Measurements from ENCODE around the gene IRF2BP2. TPM values are rescaled to one million over a fixed set of nuclear protein-coding genes. Genes with fewer than 3 reads are reported as not detected.
"Not testable (repeated sequence)": the region's sequence is repeated elsewhere in the genome, so short reads cannot be mapped to it uniquely, and the experiment has no call there.

IRF2BP2 gene
- total RNA-seq, 2 donors from 2014 or later, result 176 TPM

DNA sequence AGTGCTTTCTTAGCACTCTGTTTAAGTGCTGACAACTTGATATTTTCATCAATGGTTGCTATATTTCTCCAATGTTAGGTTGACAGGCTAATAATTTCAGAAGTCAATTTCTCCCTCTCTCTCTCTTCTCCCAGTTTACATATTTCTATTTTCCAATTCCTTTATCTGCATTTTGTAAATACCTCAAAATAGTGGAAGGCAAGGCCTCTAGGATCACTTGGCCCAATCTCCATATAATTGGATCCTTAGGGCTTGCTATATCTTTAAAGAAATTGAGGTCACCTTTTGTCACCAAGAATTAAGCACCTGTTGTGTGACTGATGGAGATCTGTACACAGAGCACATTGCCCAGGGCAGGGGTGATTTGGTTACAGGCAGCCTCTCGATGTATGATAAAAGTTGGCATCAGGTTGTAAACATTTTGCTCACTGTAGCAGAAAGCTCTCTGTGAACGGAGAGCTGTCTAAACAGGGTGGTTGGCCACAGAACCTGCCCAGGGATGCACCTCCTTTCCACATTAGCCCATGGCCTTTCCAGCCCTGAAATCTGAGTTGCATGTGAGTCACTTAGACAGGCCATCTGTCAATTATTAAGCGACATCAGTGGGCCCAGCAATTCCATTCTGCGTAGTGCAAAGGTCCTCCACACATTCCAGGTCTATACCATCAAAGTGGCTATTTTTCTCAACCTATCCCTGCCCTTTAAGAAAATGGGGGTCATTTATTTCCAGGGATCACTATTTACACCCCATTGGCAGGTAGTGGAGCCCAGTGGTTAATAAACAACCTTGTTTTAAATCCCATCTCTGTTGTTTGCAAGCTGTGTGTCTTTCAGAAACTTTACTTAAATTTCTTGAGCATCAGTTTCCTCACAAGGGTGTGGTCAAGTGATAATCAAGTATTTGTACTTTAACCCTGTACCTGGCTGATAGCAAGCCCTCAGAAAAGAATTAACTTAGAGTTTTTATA lies 29.1 kb upstream of the IRF2BP2 start:
- intact Hi-C loops (cut with DNase I, micrococcal nuclease), result no loop called here
- peak in 1 of 2 donors; percentile 44 for DNase-seq
- ATAC-seq, result peak; percentile 72

DNA sequence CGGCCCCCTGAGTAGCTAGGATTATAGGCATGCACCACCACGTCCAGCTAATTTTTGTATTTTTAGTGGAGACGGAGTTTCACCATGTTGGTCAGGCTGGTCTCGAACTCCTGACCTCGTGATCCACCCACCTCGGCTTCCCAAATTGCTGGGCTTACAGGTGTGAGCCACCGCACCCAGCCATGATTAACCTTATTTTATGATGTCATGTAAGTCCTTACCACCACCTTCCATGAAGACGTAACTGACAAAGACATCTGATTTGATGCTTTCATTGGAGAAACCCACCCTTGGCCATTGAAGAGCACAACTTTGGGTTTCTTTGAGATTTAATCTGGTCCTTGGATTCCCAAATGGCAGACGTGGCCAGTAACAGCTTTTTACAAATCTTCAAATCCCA lies 24.9 kb upstream of the IRF2BP2 start:
- intact Hi-C loops (cut with DNase I, micrococcal nuclease); DNase-seq; ATAC-seq: not testable (repeated sequence)

DNA sequence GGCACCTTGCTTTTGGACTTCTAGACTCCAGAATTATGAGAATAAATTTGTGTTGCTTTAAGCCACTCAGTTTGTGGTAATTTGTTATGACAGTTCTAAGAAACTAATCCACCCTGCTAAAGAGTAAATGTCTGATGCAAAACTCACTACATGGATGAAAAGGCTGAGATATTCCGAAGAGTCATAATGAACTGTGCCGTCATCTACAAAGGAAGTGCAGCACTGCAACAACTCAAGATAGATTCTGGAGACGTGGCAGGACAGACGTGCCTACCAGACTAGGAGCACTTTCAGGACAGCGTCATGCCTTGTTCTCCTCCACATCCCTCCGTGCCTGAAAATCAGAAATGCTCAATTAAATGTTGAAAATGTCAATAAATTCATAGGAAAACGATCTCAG lies 24.4 kb upstream of the IRF2BP2 start:
- DNase-seq (no peak), ATAC-seq (no peak)
- intact Hi-C loops (cut with DNase I, micrococcal nuclease), result no loop called here

DNA sequence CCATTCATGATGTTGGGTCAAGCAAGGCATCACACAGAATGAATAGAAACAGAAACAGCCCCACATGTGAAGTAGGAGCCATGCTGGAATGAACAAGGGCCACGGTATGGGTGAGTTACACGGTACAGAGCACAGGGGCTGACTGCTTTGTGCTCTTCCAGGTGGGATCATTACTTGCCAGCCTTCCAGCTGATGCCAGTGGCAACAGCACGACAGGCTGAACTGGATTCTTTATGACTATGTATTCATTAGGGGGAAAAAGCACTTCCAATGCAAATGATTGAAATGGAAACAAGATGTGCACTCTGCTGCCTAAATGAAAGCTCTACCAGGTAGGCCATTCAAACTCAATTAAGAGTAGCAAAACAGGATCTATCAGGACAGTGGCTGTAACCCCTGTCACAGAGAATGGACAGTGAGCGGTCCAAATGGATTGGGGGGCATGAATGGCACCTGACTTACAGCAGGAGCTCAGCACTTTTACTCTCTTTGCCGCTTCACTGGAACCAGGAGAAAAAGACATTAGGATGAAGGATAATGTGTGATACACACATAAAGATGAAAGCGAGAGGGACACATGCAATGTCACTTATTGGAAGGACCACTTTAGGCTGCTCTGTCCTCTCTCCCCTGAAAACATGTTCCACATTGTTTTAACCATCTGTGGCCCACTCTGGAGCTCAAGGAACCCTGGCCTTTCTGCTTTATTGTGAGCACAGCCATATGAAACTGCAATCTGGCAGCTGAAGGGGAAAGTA lies 23.4 kb upstream of the IRF2BP2 start:
- no peak for ATAC-seq
- DNase-seq, result no peak
- intact Hi-C loops (cut with DNase I, micrococcal nuclease), result no loop called here

DNA sequence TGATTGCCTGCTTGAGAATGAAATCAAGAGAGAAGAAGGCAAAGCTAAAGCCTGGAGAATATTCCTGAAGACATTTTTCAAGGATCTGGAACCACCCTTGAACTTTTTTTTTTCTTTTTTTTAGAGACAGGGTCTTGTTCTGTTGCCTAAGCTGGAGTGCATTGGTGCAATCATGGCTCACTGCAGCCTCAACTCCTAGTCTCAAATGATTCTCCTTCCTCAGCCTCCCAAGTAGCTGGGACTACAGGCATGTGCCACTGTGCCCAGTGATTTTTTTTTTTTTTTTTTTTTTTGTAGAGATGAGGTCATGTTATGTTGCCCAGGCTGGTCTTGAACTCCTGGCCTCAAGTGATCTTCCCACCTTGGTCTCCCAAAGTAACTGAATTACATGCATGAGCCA lies 22.2 kb upstream of the IRF2BP2 start:
- intact Hi-C loops (cut with DNase I, micrococcal nuclease), result no loop called here
- no peak for DNase-seq
- no peak for ATAC-seq

DNA sequence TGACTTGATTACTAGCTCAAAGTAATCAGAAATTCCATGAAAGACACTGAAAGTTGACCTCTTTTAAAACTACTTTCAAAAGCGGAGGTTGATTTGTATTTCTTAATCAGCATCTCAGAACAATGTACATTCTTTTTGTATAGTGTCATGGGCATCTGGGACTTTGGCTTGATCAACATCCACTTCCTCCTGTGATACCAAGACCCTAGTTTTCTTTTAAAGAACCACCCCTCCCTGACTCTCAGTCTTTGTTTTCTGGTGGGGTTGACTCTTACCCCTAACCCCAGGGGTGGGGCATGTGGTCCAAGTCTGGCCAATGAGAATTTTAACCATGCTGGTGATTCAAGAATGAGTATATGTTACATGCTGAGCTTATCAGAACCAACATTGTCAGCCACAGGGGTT lies 21.7 kb upstream of the IRF2BP2 start:
- intact Hi-C loops (cut with DNase I, micrococcal nuclease), result no loop called here
- DNase-seq, result no peak
- ATAC-seq, result peak; percentile 41

DNA sequence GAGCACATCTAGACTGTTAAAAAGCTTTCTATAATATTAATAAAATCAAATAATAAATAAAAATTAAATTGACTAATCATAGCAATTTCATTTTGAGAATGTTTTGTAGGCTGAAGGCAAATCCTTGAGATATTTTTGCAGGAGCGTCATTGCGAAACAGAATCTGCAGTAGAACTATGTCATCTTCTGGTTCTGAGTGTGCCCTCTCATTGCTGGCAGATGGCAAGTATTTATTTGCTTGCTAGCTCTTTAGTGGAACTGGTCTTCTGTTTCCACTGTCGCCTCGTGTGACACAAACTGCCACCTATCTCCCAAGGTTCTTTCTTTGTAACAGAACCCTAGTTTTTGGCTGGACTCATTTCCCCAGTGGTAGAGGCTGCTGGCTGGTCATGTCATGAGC lies 19.0 kb upstream of the IRF2BP2 start:
- no peak for ATAC-seq
- no peak for DNase-seq
- intact Hi-C loops (cut with DNase I, micrococcal nuclease), result no loop called here

DNA sequence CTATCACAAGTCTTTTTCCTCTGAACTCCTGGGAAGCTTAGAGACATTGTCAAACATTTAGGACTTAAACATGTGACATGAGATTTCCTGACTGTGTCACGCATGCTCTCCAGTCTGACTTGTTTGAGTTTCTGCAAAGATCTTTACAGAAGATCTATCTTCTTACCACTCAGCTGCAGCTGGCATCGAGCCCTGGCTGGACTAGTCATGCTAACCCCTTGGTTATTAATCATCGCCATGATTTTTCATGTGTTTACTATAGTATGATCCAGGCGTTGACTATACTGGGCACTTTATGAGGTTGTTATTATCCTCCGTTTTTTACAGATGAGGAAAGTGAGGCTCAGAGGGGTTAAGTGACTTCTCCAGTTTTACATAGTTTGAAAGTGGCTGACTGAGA lies 18.1 kb upstream of the IRF2BP2 start:
- DNase-seq, result no peak
- no peak for ATAC-seq
- intact Hi-C loops (cut with DNase I, micrococcal nuclease), result no loop called here

DNA sequence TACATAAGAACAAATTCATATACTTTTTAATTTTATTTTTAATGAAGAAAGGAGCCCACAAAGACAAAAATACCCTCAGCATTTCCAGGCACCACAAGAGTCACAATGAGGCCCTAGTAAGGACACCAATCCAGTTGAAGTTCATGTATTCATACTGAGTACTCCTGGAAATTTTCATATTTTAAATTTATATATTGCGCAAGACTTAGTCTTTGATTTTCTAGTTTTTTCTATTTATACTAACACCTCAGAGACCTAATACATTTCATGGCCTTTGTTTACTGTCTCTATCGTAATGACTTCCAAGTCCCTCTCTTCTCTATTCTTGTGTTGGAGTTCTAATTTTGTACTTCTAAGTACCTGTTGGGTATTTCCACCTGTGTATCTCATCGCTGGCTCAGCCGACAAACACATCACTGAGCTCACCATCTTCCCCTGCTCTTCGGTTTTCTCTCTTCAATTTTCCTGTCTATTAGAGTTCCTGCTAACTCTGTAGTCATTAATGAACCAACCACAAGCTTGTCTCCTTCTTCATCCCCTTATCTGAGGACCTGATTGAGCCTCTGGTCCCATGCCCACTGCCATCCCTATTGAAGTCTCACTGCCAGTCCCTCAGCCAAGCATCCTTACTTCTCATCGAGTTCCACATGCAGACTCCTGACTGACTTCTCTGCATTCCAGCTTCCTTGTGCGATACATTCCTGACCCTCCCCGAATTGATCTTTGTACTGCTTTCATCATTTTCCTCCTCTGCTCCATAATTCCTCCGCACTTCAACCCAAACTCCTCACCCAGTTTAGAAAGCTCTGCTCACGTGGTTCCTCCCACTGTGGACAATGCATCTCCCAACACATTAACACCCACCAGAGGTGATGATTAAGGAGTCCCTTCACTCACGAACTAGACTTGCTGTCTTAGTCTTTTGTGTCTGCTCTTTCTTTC lies 17.3 kb upstream of the IRF2BP2 start:
- ATAC-seq (no peak), DNase-seq (no peak)
- intact Hi-C loops (cut with DNase I, micrococcal nuclease), result no loop called here

DNA sequence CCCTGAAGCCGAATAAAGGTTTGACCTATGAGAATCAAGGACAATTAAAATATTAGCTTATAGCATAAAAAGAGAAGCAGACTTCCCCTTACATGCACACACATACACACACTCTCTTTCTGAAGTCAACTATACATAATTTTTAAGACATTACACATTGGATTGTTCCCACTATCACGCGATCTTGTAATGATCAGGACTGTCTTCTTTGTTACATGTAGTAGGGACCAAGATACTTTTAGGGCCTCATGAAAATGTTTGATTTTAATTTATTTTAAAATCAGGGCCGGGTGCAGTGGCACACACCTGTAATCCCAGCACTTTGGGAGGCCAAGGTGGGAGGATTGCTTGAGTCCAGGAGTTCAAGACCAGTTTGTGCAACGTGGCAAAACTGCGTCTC lies 16.4 kb upstream of the IRF2BP2 start:
- intact Hi-C loops (cut with DNase I, micrococcal nuclease), result no loop called here
- DNase-seq, result no peak
- ATAC-seq, result no peak

DNA sequence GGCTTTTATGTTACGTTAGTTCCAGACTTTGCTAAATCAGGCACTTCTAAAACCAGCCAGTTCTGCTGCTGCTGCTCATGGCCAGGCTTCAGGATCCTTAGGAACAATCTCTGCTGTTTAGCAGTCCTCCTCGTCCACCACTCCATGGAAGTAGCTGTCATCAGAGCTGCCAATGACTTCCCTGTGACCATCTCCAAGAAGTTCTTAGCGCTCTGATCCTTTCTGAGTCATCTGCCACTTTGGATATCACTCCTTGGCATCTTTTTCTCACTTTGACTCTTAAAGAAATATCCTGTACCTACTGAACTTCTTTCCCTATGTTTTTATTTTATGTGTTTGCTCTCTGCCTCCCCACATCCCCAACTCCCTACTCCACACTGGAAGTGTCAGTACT lies 14.7 kb upstream of the IRF2BP2 start:
- intact Hi-C loops (cut with DNase I, micrococcal nuclease), result no loop called here
- no peak for ATAC-seq
- no peak for DNase-seq

DNA sequence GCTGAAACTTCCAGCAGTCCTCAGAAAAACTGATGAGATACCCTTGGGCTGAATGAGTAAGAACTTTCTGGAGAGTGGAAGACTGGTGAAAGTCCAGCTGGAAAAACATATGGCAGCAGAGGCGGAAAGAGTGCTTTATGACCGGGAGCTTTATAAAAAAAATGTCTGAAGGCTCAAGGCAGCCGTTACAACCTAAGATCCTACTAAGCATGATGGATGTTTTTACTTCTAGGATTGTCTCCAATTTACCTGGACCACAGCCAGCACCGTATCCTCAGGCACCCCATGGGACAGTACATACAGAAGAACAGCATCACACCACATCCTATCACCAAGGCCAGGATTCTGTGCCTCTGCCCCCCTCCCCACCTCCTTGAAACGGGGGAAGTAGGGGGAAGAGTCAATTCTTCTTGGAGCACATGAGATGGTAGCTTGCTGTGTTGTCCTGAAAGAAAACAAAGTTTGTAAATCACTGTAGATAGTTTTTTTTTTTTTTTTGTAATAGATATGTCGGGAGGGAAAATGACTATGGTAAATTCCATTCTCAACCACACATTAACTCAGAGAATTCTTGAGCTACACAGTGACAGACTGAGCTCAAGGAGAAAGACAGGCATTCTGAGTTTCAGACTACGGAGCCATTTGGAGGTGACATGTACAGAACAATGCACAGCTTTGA lies 11.8 kb upstream of the IRF2BP2 start:
- DNase-seq, result peak in 1 of 2 donors; percentile 42
- peak; percentile 49 for ATAC-seq

DNA sequence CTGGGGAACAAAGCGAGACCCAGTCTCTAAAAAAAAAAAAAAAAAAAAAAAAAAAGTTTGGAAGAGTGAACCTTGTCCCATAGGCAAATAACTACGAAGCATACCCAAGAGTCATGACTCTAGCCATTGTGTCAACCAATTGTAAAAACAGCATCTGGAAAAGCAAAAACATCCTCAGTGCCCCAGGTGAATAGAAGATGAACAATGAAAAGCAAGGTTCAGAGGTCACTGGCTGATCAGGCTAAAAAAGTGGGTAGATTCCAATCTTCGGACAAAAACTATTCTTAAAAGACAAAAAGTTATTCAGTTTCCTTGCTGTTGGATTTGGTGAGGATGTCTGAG lies 11.1 kb upstream of the IRF2BP2 start:
- DNase-seq, result no peak
- no peak for ATAC-seq
- intact Hi-C loops (cut with DNase I, micrococcal nuclease), result no loop called here

More for the DNA sequence above, 11.8 kb upstream of the IRF2BP2 start:
- intact Hi-C loops (cut with DNase I, micrococcal nuclease), result no loop called here

DNA sequence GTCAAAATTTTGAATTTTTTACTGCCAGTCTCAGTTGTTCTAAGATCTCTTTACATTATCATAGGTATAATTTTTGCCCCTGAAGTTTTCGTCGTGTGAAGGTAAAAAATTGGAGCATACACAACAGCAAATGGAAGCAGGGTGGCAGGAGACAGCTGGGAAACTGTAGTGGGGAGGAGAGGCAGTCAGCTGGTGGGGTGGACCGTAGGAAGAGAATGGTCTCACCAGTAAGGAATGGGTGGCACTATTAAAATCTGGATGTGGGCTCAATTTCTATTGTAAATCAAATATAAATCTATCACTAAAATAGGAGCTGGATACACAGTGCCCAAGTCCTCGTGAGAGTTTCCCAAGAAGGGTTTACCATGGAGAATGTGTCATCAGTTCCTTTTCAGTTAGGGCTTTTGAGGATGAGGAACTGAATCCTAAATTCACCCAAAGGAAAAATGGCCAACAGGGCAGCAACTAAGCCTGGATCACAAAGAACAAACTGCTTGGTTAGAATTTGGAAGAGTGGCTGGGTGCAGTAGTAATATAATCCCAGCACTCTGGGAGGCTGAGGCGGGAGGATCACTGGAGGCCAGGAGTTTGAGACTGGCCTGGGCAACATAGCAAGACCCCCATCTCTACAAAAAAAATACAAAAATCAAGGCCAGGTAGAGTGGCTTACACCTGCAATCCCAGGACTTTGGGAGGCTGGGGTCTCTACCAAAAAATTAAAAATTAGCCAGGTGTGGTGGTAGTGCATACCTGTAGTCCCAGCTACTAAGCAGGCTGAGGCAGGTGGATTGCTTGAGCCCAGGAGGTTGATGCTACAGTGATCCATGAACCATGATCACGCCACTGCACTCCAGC lies 10.5 kb upstream of the IRF2BP2 start:
- DNase-seq (no peak), ATAC-seq (peak; percentile 27)
- intact Hi-C loops (cut with DNase I, micrococcal nuclease), result no loop called here

DNA sequence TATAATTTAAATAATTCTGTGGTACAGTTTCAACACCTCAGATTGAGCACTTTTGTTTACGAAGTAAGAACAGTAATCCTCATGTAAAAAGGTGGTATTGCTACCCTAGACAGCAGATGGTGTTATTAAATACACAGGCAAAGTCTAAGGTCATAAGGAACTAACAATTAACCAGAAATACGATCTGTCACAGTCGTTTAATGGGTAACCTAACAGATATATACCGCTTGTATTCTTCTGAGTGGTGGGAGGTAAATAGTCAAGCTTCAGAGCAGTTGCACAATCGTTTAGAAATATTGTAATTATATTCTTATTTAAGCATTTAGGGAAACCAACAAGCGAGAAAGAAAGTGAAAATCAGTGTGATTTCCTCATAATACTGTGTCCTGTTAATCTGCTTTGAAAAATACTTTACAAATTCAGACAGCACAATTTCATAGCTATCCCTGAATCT lies 9.8 kb upstream of the IRF2BP2 start:
- DNase-seq (no peak), ATAC-seq (peak; percentile 82)
- intact Hi-C loops (cut with DNase I, micrococcal nuclease), result no loop called here

DNA sequence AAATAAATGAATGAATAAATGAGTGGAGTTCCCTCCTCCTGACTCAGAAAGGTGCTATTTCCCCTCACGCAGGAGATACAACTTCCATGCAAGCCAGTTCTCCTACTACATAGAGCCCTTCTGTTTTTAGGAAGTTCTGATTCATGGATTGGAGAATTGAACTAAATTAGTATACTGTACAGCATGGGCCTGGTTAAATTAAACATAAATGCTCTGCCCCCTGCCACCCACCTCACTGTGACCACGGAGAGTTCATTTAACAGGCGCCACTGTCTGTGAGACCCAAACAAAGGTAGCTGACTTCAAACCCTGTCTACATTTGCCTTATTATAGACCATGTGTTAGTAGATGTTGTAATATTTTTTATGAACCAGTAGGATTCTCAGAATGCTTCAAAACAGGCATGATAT lies 9.1 kb upstream of the IRF2BP2 start:
- no peak for DNase-seq
- intact Hi-C loops (cut with DNase I, micrococcal nuclease), result no loop called here
- no peak for ATAC-seq

DNA sequence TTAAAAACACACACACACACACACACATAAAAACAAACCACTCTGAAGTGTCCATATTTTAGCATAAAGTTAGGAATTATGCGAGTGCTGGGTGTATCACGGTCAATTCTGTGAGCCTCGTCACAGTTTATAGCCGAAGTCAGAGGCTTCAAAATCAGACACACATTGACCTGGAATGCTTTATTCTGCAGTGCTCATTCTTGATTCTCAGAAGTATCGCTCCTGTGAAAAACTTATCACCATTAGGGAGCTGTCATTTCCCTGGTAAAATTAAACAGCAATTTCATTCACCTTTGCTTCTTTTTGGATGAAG lies 8.7 kb upstream of the IRF2BP2 start:
- DNase-seq (no peak), ATAC-seq (no peak)
- intact Hi-C loops (cut with DNase I, micrococcal nuclease), result no loop called here
